IPS-18c (cell line): ENCODE data around the gene SCAND1.

Experiments used
- H3K4me3 ChIP-seq: 2 replicates; pipeline ENCODE4 v1.7.0; 2013; ENCODE audit warnings: low read depth, mild to moderate bottlenecking, low read length, moderate library complexity; ENCODE audit not compliant: insufficient read depth
- H3K9me3 ChIP-seq: one replicate; pipeline ENCODE4 v1.6.1; 2013; ENCODE audit warnings: mild to moderate bottlenecking, low read length, moderate library complexity; ENCODE audit not compliant: control insufficient read depth, insufficient read depth

Gene SCAND1

GRCh38 chr20:35920523-35920922 is 33.8 kb downstream of the SCAND1 start:
- H3K9me3 ChIP-seq = no peaks in the 10 kb centered on the region
- H3K4me3 ChIP-seq = no peak overlapping the region

- Histone ChIP-seq H3K4me3 (no peak overlapping the region), H3K9me3 (no peaks in the 10 kb centered on the region)
Observed at GRCh38 chr20:35918021-35918420, 36.3 kb downstream of the SCAND1 start.

- no peaks in the 10 kb centered on the region for H3K9me3 ChIP-seq
- H3K4me3 ChIP-seq = no peak overlapping the region
Observed at GRCh38 chr20:35917077-35917476, 37.2 kb downstream of the SCAND1 start.

GRCh38 chr20:35912881-35913280 is 41.4 kb downstream of the SCAND1 start:
- Histone ChIP-seq H3K9me3 (no peaks in the 10 kb centered on the region), H3K4me3 (no peak overlapping the region)

- Histone ChIP-seq H3K4me3 (no peak overlapping the region), H3K9me3 (no peaks in the 10 kb centered on the region)
Observed at GRCh38 chr20:35910254-35910653, 44.0 kb downstream of the SCAND1 start.

- H3K4me3 ChIP-seq = no peak overlapping the region
- no peaks in the 10 kb centered on the region for H3K9me3 ChIP-seq
Observed at GRCh38 chr20:35909796-35910195, 44.5 kb downstream of the SCAND1 start.

- Histone ChIP-seq H3K4me3 (no peak overlapping the region), H3K9me3 (no peaks in the 10 kb centered on the region)
Observed at GRCh38 chr20:35909176-35909575, 45.1 kb downstream of the SCAND1 start.

GRCh38 chr20:35908007-35908406 is 46.3 kb downstream of the SCAND1 start:
- Histone ChIP-seq H3K9me3 (no peaks in the 10 kb centered on the region), H3K4me3 (no peak overlapping the region)

- Histone ChIP-seq H3K9me3 (no peaks in the 10 kb centered on the region), H3K4me3 (no peak overlapping the region)
Observed at GRCh38 chr20:35907017-35907701, 47.1 kb downstream of the SCAND1 start.

- Histone ChIP-seq H3K4me3 (no peak overlapping the region), H3K9me3 (no peaks in the 10 kb centered on the region)
Observed at GRCh38 chr20:35904982-35905663, 49.2 kb downstream of the SCAND1 start.

- no peaks in the 10 kb centered on the region for H3K9me3 ChIP-seq
- H3K4me3 ChIP-seq = no peak overlapping the region
Observed at GRCh38 chr20:35903843-35904242, 50.5 kb downstream of the SCAND1 start.
